Mesendoderm (in vitro differentiated cells): Measurements from ENCODE around the gene CTIF.

ENCODE experiments used
- DNase-seq: peaks from one replicate; pipeline ENCODE4 v3.0.0; 2013
- H2AK5ac ChIP-seq: 2 replicates; pipeline ENCODE4 v1.6.1; 2013; ENCODE audit warnings: low read length, inconsistent platforms
- H2BK120ac ChIP-seq: 2 replicates; pipeline ENCODE4 v1.6.1; 2013; ENCODE audit warnings: low read depth, mild to moderate bottlenecking, low read length, moderate library complexity, mixed read lengths
- H2BK15ac ChIP-seq: replicated peaks from 2 replicates; pipeline ENCODE4 v1.6.1; 2013; ENCODE audit warnings: low read depth, mild to moderate bottlenecking, moderate library complexity
- H2BK5ac ChIP-seq: 2 replicates; pipeline ENCODE4 v1.6.1; 2013; ENCODE audit warnings: low read length, inconsistent platforms
- H3K18ac ChIP-seq: 2 replicates; pipeline ENCODE4 v1.6.1; 2013; ENCODE audit warnings: mild to moderate bottlenecking, low read length, mixed read lengths
- H3K23ac ChIP-seq: one replicate; pipeline ENCODE4 v1.6.1; 2013; ENCODE audit warnings: low read length
- H3K27ac ChIP-seq: 2 replicates; pipeline ENCODE4 v1.5.1; 2013; ENCODE audit warnings: low read depth, mild to moderate bottlenecking, inconsistent platforms, low read length, moderate library complexity
- H3K27me3 ChIP-seq: 2 replicates; pipeline ENCODE4 v1.6.1; 2013; ENCODE audit warnings: low read length, control low read depth, mild to moderate bottlenecking, inconsistent platforms; ENCODE audit not compliant: insufficient read depth, poor library complexity
- H3K36me3 ChIP-seq: 2 replicates; pipeline ENCODE4 v1.6.1; 2013; ENCODE audit warnings: low read length, inconsistent platforms; ENCODE audit not compliant: control insufficient read depth, insufficient read depth
- H3K4ac ChIP-seq: one replicate; pipeline ENCODE4 v1.6.1; 2013; ENCODE audit warnings: low read depth, mild to moderate bottlenecking, low read length, moderate library complexity
- H3K4me1 ChIP-seq: 2 replicates; pipeline ENCODE4 v1.6.1; 2013; ENCODE audit warnings: low read depth, low read length, inconsistent platforms; ENCODE audit not compliant: control insufficient read depth
- H3K4me2 ChIP-seq: 2 replicates; pipeline ENCODE4 v1.6.1; 2013; ENCODE audit warnings: low read length
- H3K4me3 ChIP-seq: 2 replicates; pipeline ENCODE4 v1.5.1; 2013; ENCODE audit warnings: mild to moderate bottlenecking, low read length
- H3K56ac ChIP-seq: one replicate; pipeline ENCODE4 v1.6.1; 2013; ENCODE audit warnings: low read length
- H3K79me1 ChIP-seq: 2 replicates; pipeline ENCODE4 v1.6.1; 2013; ENCODE audit warnings: low read length, inconsistent platforms
- H3K79me2 ChIP-seq: 2 replicates; pipeline ENCODE4 v1.6.1; 2013; ENCODE audit warnings: mild to moderate bottlenecking, low read length; ENCODE audit not compliant: control insufficient read depth, insufficient read depth
- H3K9ac ChIP-seq: 2 replicates; pipeline ENCODE4 v1.6.1; 2013; ENCODE audit warnings: low read length, inconsistent platforms
- H4K5ac ChIP-seq: one replicate; pipeline ENCODE4 v1.6.1; 2013; ENCODE audit warnings: low read length
- H4K8ac ChIP-seq: one replicate; pipeline ENCODE4 v1.6.1; 2013; ENCODE audit warnings: low read depth, mild to moderate bottlenecking, control low read depth, low read length, moderate library complexity
- WGBS: extraction: QIAGEN DNeasy Blood & Tissue Kit; methylation state at CpG from one replicate; pipeline ENCODE4 v1.1.7; 2013; ENCODE audit warnings: low lambda C conversion rate, missing lambda C conversion rate; ENCODE audit not compliant: insufficient coverage; ENCODE audit errors: extremely low coverage; 5-methylcytosine and 5-hydroxymethylcytosine counted together

The CTIF gene

GRCh38 chr18:48619501-48619900 is 80.7 kb downstream of the CTIF start:
- peaks cover 3% of the 10 kb centered on the region for H3K79me1 ChIP-seq
- H2BK120ac ChIP-seq: no peak overlapping the region
- WGBS: no CpG with 5 or more reads among the region's 16 CpGs
- H4K8ac ChIP-seq: no peak overlapping the region
- H4K5ac ChIP-seq: no peak overlapping the region
- H3K4me1 ChIP-seq: no peaks in the 10 kb centered on the region
- H3K4ac ChIP-seq: no peak overlapping the region
- H2BK5ac ChIP-seq: no peak overlapping the region
- DNase-seq: no peak
- H2BK15ac ChIP-seq: no peak overlapping the region
- no peaks in the 10 kb centered on the region for H3K27me3 ChIP-seq
- H3K18ac ChIP-seq: no peak overlapping the region
- no peak overlapping the region for H3K23ac ChIP-seq
- no peak overlapping the region for H3K4me3 ChIP-seq
- no peak overlapping the region for H3K9ac ChIP-seq
- H3K79me2 ChIP-seq: no peaks in the 10 kb centered on the region
- H2AK5ac ChIP-seq: no peak overlapping the region
- H3K27ac ChIP-seq: no peak overlapping the region
- H3K56ac ChIP-seq: no peak overlapping the region
- H3K4me2 ChIP-seq: no peak overlapping the region
- H3K36me3 ChIP-seq: no peaks in the 10 kb centered on the region

- Histone ChIP-seq H3K56ac (no peak overlapping the region), H3K4me3 (no peak overlapping the region), H3K4me2 (no peak overlapping the region), H3K18ac (no peak overlapping the region), H3K4ac (no peak overlapping the region), H3K36me3 (no peaks in the 10 kb centered on the region), H4K8ac (no peak overlapping the region), H3K27me3 (no peaks in the 10 kb centered on the region), H3K23ac (no peak overlapping the region), H4K5ac (no peak overlapping the region), H3K79me1 (peaks cover 3% of the 10 kb centered on the region), H2BK15ac (no peak overlapping the region), H2AK5ac (no peak overlapping the region), H3K4me1 (no peaks in the 10 kb centered on the region), H3K27ac (no peak overlapping the region), H3K79me2 (no peaks in the 10 kb centered on the region), H2BK120ac (no peak overlapping the region), H3K9ac (no peak overlapping the region), H2BK5ac (no peak overlapping the region)
- no peak for DNase-seq
- no CpG with 5 or more reads among the region's 3 CpGs for WGBS
These were observed 81.2 kb downstream of the CTIF start for GRCh38 chr18:48620071-48620470.

GRCh38 chr18:48621240-48621639 is 82.4 kb downstream of the CTIF start:
- Histone ChIP-seq H4K5ac (no peak overlapping the region), H3K27me3 (no peaks in the 10 kb centered on the region), H3K23ac (no peak overlapping the region), H3K9ac (no peak overlapping the region), H2AK5ac (no peak overlapping the region), H2BK120ac (no peak overlapping the region), H3K36me3 (no peaks in the 10 kb centered on the region), H3K4ac (no peak overlapping the region), H2BK5ac (no peak overlapping the region), H3K27ac (no peak overlapping the region), H3K4me2 (no peak overlapping the region), H3K79me2 (no peaks in the 10 kb centered on the region), H3K79me1 (peaks cover 3% of the 10 kb centered on the region), H4K8ac (no peak overlapping the region), H3K4me1 (no peaks in the 10 kb centered on the region), H2BK15ac (no peak overlapping the region), H3K56ac (peak overlapping the region; percentile 49), H3K4me3 (no peak overlapping the region), H3K18ac (no peak overlapping the region)
- no CpG with 5 or more reads among the region's 8 CpGs for WGBS
- peak; percentile 72 for DNase-seq

- H3K79me1 ChIP-seq: no peaks in the 10 kb centered on the region
- no peak overlapping the region for H3K4me3 ChIP-seq
- H3K4me1 ChIP-seq: no peaks in the 10 kb centered on the region
- no peak overlapping the region for H3K4me2 ChIP-seq
- no peak overlapping the region for H2BK15ac ChIP-seq
- H3K27ac ChIP-seq: no peak overlapping the region
- H4K5ac ChIP-seq: no peak overlapping the region
- no peak overlapping the region for H2AK5ac ChIP-seq
- H4K8ac ChIP-seq: no peak overlapping the region
- H2BK5ac ChIP-seq: no peak overlapping the region
- no CpG with 5 or more reads among the region's 11 CpGs for WGBS
- H3K79me2 ChIP-seq: no peaks in the 10 kb centered on the region
- no peak overlapping the region for H3K9ac ChIP-seq
- no peak overlapping the region for H3K4ac ChIP-seq
- H3K18ac ChIP-seq: no peak overlapping the region
- H3K56ac ChIP-seq: peak overlapping the region; percentile 22
- H3K36me3 ChIP-seq: no peaks in the 10 kb centered on the region
- no peak for DNase-seq
- no peak overlapping the region for H3K23ac ChIP-seq
- no peaks in the 10 kb centered on the region for H3K27me3 ChIP-seq
- H2BK120ac ChIP-seq: no peak overlapping the region
These were observed 83.2 kb downstream of the CTIF start for GRCh38 chr18:48621815-48622555.

- DNase-seq: peak; percentile 89
- Histone ChIP-seq H3K79me1 (no peaks in the 10 kb centered on the region), H4K8ac (no peak overlapping the region), H3K27me3 (no peaks in the 10 kb centered on the region), H3K4me2 (no peak overlapping the region), H4K5ac (no peak overlapping the region), H3K4me3 (no peak overlapping the region), H3K23ac (peak overlapping the region; percentile 24), H3K4ac (no peak overlapping the region), H2BK5ac (no peak overlapping the region), H3K9ac (no peak overlapping the region), H3K4me1 (no peaks in the 10 kb centered on the region), H3K56ac (no peak overlapping the region), H2BK120ac (no peak overlapping the region), H3K79me2 (no peaks in the 10 kb centered on the region), H3K18ac (no peak overlapping the region), H3K27ac (no peak overlapping the region), H2AK5ac (no peak overlapping the region), H2BK15ac (no peak overlapping the region), H3K36me3 (no peaks in the 10 kb centered on the region)
- WGBS: no CpG with 5 or more reads among the region's 13 CpGs
These were observed 84.1 kb downstream of the CTIF start for GRCh38 chr18:48622911-48623431.
